ENCODE data around the gene MRPL9.

Gene MRPL9

GRCh38 chr1:151801310-151801820, 38.1 kb upstream of the MRPL9 start:
- TF ChIP-seq, protein P1, sequence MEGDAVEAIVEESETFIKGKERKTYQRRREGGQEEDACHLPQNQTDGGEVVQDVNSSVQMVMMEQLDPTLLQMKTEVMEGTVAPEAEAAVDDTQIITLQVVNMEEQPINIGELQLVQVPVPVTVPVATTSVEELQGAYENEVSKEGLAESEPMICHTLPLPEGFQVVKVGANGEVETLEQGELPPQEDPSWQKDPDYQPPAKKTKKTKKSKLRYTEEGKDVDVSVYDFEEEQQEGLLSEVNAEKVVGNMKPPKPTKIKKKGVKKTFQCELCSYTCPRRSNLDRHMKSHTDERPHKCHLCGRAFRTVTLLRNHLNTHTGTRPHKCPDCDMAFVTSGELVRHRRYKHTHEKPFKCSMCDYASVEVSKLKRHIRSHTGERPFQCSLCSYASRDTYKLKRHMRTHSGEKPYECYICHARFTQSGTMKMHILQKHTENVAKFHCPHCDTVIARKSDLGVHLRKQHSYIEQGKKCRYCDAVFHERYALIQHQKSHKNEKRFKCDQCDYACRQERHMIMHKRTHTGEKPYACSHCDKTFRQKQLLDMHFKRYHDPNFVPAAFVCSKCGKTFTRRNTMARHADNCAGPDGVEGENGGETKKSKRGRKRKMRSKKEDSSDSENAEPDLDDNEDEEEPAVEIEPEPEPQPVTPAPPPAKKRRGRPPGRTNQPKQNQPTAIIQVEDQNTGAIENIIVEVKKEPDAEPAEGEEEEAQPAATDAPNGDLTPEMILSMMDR (conservative IDR thresholded peaks at IDR 0.05; ENCODE audit: control insufficient read depth, insufficient read depth, low read depth, low read length), result no peak
- no peak for DNase-seq (ENCODE audit: low read depth)
- no peak overlapping the region for H3K4me3 ChIP-seq (ENCODE audit: control insufficient read depth, low read depth, low read length)

GRCh38 chr1:151800830-151801229, 37.5 kb upstream of the MRPL9 start:
- no peak for DNase-seq (ENCODE audit: low read depth)
- no peak overlapping the region for H3K4me3 ChIP-seq (ENCODE audit: control insufficient read depth, low read depth, low read length)
- TF ChIP-seq, protein P1 (conservative IDR thresholded peaks at IDR 0.05; ENCODE audit: control insufficient read depth, insufficient read depth, low read depth, low read length), result no peak

GRCh38 chr1:151799179-151800022, 36.1 kb upstream of the MRPL9 start:
- TF ChIP-seq, protein P1 (conservative IDR thresholded peaks at IDR 0.05; ENCODE audit: control insufficient read depth, insufficient read depth, low read depth, low read length), result no peak
- H3K4me3 ChIP-seq (ENCODE audit: control insufficient read depth, low read depth, low read length), result no peak overlapping the region
- peak; percentile 19 for DNase-seq (ENCODE audit: low read depth)

DNA sequence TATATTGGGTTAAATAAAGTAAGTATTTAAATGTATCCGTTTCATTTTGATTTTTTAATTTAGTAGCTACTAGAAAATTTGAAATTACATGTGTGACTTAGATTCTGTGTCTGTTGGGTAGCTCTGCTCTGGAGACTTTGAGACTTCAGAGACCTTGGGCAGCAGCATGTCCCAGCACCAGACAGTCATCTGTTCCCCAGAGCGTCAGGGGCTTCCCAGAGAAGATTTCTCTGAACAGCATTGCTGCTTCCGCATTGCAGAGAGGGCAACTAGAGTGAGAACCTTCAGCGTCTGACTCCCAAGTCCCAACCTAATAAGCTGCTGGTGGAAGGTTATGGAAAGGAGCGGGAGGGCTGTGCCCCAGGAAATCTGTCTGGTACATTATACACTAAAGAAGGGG, 35.3 kb upstream of the MRPL9 start:
- no peak overlapping the region for H3K4me3 ChIP-seq (ENCODE audit: control insufficient read depth, low read depth, low read length)
- no peak for DNase-seq (ENCODE audit: low read depth)
- TF ChIP-seq, protein P1 (conservative IDR thresholded peaks at IDR 0.05; ENCODE audit: control insufficient read depth, insufficient read depth, low read depth, low read length), result no peak

- H3K4me3 ChIP-seq (ENCODE audit: control insufficient read depth, low read depth, low read length), result peak overlapping the region; percentile 73
- DNase-seq (ENCODE audit: low read depth), result no peak
- TF ChIP-seq, protein P1 (conservative IDR thresholded peaks at IDR 0.05; ENCODE audit: control insufficient read depth, insufficient read depth, low read depth, low read length), result no peak
These were observed 27.8 kb upstream of the MRPL9 start for GRCh38 chr1:151790940-151791651.

DNA sequence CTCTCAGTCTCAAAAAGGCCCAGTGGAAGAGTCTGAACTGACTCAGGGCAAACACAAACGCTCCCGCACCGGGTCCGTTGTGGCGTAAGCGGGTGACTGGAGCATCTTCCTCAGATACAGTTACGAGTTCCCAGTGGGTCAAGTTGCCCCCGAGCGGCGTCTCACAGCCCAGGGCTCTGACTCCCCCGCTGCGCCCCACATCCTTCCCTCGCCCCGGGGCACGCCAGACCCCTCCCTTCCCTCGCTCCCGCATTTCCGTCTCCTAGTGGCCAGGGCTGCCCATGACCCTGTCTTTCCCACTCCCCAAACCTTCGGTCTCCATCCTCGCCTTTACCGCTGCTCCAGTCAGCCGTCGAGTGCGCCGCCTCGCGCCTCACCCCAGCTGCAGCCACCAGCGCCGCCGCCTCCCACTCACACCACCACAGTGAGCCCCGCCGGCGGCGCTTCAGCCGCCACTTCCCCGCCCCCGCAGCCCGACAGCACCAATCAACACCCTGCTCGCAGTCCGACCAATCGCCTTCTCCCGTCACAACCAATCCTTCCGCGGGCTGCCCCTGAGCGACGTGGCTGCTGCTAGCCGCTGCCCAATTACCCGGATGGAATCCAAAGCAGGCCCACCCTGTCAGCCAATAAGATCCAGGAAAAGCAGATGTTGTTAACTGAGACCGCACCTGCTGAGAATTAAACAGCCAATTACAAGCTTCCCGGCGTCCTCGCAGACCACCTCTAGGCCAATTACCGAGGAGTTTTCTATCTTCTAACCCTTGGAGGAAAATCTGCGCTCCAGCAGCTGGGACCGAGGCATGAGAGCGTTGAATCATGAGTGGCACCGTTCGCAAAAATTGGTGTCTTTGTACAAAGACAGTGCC, 27.0 kb upstream of the MRPL9 start, which contains the start of gene TDRKH:
TSS of gene TDRKH (minus strand) at position 430 of the 869 bp plus-strand sequence. CDS start 7,478 bp downstream, outside the sequence.
- peak; percentile 99 for DNase-seq (ENCODE audit: low read depth)
- peak within 1 kb of the TSS; percentile 73 for H3K4me3 ChIP-seq (ENCODE audit: control insufficient read depth, low read depth, low read length)
- TF ChIP-seq, protein P1 (conservative IDR thresholded peaks at IDR 0.05; ENCODE audit: control insufficient read depth, insufficient read depth, low read depth, low read length), result no peak

Data from fibroblast of mammary gland (primary cell).